Nucleus accumbens (tissue), 56 donors: ENCODE results near the gene KRTAP21-1.
"Not testable (repeated sequence)": the region's sequence is repeated elsewhere in the genome, so short reads cannot be mapped to it uniquely, and the experiment has no call there.

Experiments
- DNase-seq, 56 donors: peaks; one replicate each; lab custom pipeline; 2025; lab: John Stamatoyannopoulos, UW

Gene KRTAP21-1

GRCh38 chr21:30755328-30755727 is at the start of gene KRTAP21-1:
KRTAP21-1 (minus strand) TSS chr21:30755428; CDS start chr21:30755378, 50 bp downstream.
- not testable (repeated sequence) for DNase-seq

GRCh38 chr21:30800605-30801004 is 45.4 kb upstream of the KRTAP21-1 start:
- no peak for DNase-seq

DNA sequence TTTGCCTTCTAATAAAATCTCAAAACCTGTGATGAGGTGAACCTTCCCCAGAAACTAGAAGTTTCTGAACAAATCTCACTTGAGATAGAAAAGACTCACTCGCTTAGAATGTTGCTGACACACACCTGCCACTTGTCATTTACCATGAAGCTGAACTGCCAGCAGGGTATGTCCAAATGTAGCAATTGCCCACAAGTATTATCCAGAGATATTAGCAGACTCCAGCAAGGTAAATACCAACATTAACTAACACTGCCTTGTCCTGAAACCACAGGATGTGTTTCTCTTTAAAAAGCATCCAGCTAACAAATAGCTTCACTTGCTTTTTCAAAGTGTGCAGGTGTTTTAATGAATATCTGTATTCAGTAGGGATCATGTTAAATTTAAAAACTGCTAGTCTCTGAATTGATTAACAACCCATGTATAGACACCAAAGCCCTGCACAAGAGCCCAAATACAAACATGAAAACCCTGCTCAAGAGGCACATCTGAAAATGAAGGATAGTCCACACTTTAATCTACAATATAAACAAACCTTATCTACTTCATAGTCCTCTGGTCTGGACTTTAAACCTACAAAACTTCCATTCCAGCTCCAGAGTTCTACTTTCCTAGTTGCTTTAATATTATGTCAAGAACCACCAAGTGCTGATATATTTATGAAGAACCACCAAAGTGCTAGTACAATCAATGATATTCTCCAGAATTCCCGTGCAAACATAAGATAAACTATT is 38.5 kb upstream of the KRTAP21-1 start:
- no peak for DNase-seq

- no peak for DNase-seq
Observed at GRCh38 chr21:30779249-30779648, 24.0 kb upstream of the KRTAP21-1 start.

- no peak for DNase-seq
Observed at GRCh38 chr21:30769724-30770431, 14.7 kb upstream of the KRTAP21-1 start.

- no peak for DNase-seq
Observed at GRCh38 chr21:30760776-30761175, 5.5 kb upstream of the KRTAP21-1 start.

DNA sequence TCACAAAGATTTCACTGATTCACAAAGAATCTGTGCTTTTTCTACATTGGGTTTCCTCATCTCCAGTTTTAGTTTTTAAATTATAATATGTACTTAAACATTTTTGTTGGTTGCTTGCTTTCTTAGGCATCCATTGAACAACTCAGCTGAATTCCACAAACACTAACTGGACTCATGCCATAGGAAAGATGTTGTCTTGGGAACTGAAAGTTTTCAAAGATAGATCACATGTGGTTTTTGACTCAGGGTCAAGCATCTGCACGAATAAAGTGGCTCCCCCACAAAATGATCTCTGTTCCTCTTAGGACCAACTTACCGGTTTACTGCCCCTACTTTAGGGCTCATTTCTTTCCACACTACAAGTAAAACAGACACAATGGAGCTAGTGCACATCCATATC is 3.1 kb upstream of the KRTAP21-1 start:
- no peak for DNase-seq

- no peak for DNase-seq
Observed at GRCh38 chr21:30747159-30747558, 8.1 kb downstream of the KRTAP21-1 start, which contains the start of gene KRTAP21-2. KRTAP21-2 (minus strand) TSS chr21:30747259; CDS start chr21:30747202, 57 bp downstream.

DNA sequence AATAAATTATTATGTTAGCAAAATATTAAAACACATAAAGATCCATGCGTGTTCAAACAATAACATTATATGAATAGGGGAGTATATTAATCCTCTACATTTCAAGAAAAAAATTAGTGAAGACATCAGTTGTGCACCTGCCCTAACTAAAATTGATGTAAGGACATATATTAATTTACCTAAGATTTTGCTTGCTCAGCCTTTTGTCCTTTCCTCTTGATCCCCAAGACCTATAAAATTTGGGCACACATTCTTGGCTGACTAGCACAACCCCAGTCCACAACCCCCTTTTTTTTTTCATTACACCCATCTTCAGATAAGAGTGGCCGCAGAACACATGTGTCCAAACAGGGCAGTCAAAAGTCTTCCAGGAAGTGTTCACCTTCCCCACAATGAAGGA is 14.8 kb downstream of the KRTAP21-1 start:
- DNase-seq = no peak

GRCh38 chr21:30733026-30733425 is 22.2 kb downstream of the KRTAP21-1 start:
- DNase-seq = no peak

DNA sequence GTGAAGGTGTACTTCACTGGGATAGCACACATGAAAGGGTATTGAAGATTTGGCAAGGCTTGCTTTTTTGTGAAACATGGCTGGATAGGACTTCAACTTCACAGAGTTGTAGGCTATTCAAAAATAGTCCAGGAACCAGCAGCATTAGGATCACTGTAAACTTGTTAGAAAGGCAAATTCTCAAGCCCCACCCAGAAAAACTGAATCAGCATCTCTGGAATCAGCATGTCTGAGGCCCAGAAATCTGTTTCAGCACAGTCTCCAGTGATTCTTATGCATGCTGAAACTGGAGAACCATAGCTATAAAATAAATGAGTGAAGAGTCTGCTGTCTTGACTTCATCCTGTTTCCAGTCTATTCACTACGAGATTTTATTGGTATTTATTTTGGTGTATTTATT is 28.5 kb downstream of the KRTAP21-1 start:
- DNase-seq = no peak

DNA sequence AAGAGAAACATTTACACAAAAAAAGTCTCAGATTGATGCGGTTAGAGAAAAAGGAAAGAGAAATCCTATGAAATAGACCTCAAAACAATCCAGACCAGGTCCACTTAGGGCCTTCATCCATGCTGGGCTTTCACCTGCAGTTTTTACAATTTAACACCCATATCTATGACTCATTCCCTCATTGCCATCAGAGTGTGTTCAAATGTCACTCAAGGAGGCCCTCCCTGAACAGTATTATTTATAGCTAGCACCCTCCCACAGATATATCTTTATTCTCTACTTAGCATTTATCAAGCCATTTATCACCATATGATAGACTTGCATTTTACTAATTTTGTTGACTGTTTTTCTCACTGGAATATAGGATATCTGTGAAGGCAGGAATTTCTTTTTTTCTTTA is 35.8 kb downstream of the KRTAP21-1 start:
- peak in 3 of 56 donors; percentile 0 to 2 (median 1) for DNase-seq

DNA sequence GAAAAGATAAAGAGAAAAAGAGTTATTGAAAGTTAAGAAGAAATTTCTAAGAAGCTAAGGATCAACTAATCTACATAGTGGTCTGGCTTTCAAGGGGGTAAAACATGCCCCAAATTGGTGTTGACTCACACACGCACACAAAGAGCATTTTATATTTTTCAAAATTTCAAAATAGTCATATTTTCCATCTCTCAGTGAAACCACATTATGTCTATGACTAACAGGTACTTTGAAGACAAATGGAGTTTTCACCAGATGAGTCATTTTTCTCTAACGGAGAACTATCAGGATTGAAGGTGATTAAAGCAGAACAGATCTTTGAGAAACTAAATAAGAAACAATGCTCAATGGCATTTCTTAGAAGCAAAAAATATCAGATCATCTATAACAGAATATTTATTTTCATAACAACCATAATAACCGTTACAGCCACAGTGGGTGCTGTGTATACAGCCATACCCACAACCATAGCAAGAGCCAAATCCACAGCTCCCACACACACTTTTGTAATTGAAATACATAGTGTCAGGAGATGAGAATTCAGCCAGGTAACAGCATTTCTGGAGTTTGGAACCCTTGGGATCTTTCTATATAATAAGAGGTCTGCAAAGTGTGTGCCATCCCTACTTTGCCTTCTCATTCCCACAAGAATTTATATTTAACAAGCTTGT is 36.9 kb downstream of the KRTAP21-1 start, which contains the start of gene KRTAP21-3:
Gene KRTAP21-3 (minus strand): TSS at position 539 of the 671 bp plus-strand sequence. CDS start 18 bp downstream, at position 521.
- no peak for DNase-seq

DNA sequence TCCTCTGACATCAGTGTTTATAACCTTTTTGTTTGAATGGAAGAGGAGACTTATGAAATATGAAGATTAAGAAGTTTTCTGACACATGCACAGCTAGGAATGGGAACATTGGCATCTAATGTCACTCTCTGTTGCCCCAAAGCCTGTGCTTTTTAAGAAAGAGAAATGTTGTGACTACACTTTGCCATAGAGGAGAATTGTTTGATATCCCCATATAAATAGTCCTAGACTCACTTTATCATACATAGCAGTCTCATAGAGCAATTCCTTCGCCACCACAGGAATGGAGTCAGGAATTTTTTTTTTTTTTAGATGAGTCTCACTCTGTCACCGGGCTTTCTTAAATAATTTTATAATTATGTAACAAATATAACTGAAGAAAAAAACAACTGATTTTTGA is 38.1 kb downstream of the KRTAP21-1 start:
- no peak for DNase-seq

GRCh38 chr21:30714946-30715345 is 40.3 kb downstream of the KRTAP21-1 start:
- no peak for DNase-seq

- no peak for DNase-seq
Observed at GRCh38 chr21:30714456-30714855, 40.8 kb downstream of the KRTAP21-1 start.

GRCh38 chr21:30713766-30714165 is 41.5 kb downstream of the KRTAP21-1 start:
- DNase-seq = no peak

DNA sequence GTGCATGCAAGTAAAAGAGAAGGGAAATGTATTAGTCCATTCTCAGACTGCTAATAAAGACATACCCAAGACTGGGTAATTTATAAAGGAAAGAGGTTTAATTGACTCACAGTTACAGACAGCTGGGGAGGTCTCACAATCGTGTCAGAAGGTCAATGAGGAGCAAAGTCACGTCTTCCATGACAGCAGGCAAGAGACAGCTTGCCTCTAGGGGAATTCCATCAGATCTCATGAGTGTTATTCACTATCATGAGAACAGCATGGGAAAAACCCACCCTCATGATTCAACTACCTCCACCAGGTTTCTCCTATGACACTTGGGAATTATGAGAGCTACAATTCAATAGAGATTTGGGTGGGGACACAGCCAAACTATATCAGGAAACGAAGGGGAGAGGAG is 44.7 kb downstream of the KRTAP21-1 start:
- no peak for DNase-seq

- DNase-seq = no peak
Observed at GRCh38 chr21:30707409-30707808, 47.8 kb downstream of the KRTAP21-1 start.
